Psoas muscle (tissue), 8 donors: ENCODE data around the gene KDM4D. TPM values are rescaled to one million over a fixed set of nuclear protein-coding genes. Genes with fewer than 3 reads are reported as not detected.
"Not testable (repeated sequence)": the region's sequence is repeated elsewhere in the genome, so short reads cannot be mapped to it uniquely, and the experiment has no call there.

ENCODE experiments used
- ATAC-seq, 4 donors: fragments of 200-7000 bp; cut with Tn5 transposase; one replicate each; pipeline ENCODE4 v1.9.1; 2020; ENCODE audit warnings: moderate library complexity in 3 of 4, mild to moderate bottlenecking in 2 of 4
- DNase-seq, 2 donors: peaks; one replicate each; pipeline ENCODE4 v3.0.0-alpha.2; 2020
- H3K27ac ChIP-seq: fragments of 200-600 bp; one replicate; pipeline ENCODE4 v1.8.0; 2022
- H3K27me3 ChIP-seq, 3 donors: fragments of 200-600 bp in 1 of 3; one replicate each; pipeline versions ENCODE4 v1.6.1 to v1.8.0; 2013 to 2022; ENCODE audit warnings: low read length in 2 of 3, mild to moderate bottlenecking in 2 of 3, moderate library complexity in 1 of 3; ENCODE audit not compliant: insufficient read depth in 3 of 3
- H3K36me3 ChIP-seq, 2 donors: fragments of 200-600 bp in 1 of 2; one replicate each; pipeline versions ENCODE4 v1.6.1 to v1.8.0; 2013 to 2022; ENCODE audit warnings: low read depth in 1 of 2, mild to moderate bottlenecking in 1 of 2, moderate library complexity in 1 of 2; ENCODE audit not compliant: insufficient read depth in 1 of 2
- H3K4me1 ChIP-seq: fragments of 200-600 bp; one replicate; pipeline ENCODE4 v1.8.0; 2022
- H3K4me3 ChIP-seq: fragments of 200-600 bp; one replicate; pipeline ENCODE4 v1.8.0; 2022; ENCODE audit warnings: mild to moderate bottlenecking
- H3K9me3 ChIP-seq: fragments of 200-600 bp; one replicate; pipeline ENCODE4 v1.8.0; 2022
- CTCF ChIP-seq: fragments of 200-600 bp; IDR thresholded peaks from one replicate; pipeline ENCODE4 v1.8.0; 2022; ENCODE audit warnings: antibody characterized with exemption
- WGBS, 3 donors: extraction: QIAGEN DNeasy Blood & Tissue Kit; methylation state at CpG; one replicate each; pipeline versions ENCODE4 v1.1.6 to v1.1.7; 2013; 5-methylcytosine and 5-hydroxymethylcytosine counted together
- intact Hi-C, 2 donors: fragments of 100-400 bp; cut with DNase I; formaldehyde crosslinking; loops; one replicate each; pipeline versions ENCODE4 v1.11.0 to v1.14.2; 2022
- polyA plus RNA-seq, 3 donors: library from polyadenylated mRNA; stranded (reverse); fragments of 200-250 nt; gene quantifications; one replicate each; pipeline ENCODE4 v1.2.3, GENCODE V29; 2013
- total RNA-seq, 4 donors: library from RNA; stranded (reverse); fragmentation: NEBNext Ultra II Directional in 2 of 4; extraction: Animal tissue kit (Norgen Biotek cat#: 25700) in 2 of 4; gene quantifications; one replicate each; pipeline versions ENCODE4 v1.2.1 to v1.2.4, GENCODE V29; 2021 to 2023
- donor health status: healthy with polysubstance abuse.
- donor health status: DM: no; HTN: no; CAD: no; lungs with moderate emphysema.
- donor health status: Bipolar disorder and iron deficiency.
- donor health status: healthy.
- donor health status: DM: yes; HTN: yes; CAD: no.
- donor health status: DM: no; HTN: no; CAD: no.
- donor health status: DM: no; HTN: no; CAD: no.
- donor health status: DM: yes; HTN: yes; CAD: no.

KDM4D gene
- total and polyA plus RNA-seq, 7 donors, result 0.15 to 0.91 (median 0.60) TPM

- no peaks in the 10 kb centered on the region for H3K36me3 ChIP-seq
- H3K27me3 ChIP-seq, result peaks cover 0 to 4% (median 0%) of the 10 kb centered on the region in 3 donors
- H3K4me1 ChIP-seq, result no peaks in the 10 kb centered on the region
- no peak overlapping the region for H3K4me3 ChIP-seq
- no peak for DNase-seq
- ATAC-seq, result no peak
- no peaks in the 10 kb centered on the region for H3K9me3 ChIP-seq
- H3K27ac ChIP-seq, result no peak overlapping the region
- no peak for TF ChIP-seq CTCF
- WGBS, 3 donors, result 80 to 85% (median 84%) methylated on average over 2 of the region's 2 CpGs
- intact Hi-C loops, result no loop called here
Measured at GRCh38 chr11:95016139-95016538, 42.6 kb downstream of the KDM4D start.

DNA sequence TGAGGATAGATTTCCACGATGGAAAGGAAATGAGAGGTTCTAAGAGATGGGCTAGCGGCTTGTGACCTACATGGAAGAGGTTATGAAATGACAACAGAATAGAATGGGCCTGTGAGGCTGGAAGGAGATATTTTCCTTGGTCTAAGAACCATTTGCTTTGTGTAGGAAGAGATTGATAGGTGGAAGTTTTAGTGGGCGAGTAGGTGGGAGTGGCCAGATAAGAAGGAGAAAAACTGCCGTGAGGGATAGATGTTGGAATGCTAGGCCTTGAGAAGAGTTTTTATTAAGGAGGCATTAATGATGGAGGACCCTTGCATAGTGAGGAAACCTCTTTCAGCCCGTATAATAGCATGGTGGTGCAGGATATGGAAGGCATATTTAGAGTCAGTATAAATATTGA, 48.0 kb downstream of the KDM4D start:
- ATAC-seq, H3K27ac ChIP-seq, DNase-seq, H3K4me3 ChIP-seq, intact Hi-C loops, H3K4me1 ChIP-seq, H3K9me3 ChIP-seq, H3K36me3 ChIP-seq, H3K27me3 ChIP-seq: not testable (repeated sequence)
- WGBS, 3 donors, result 80 to 85% (median 81%) methylated on average over 5 of the region's 5 CpGs

- H3K27ac ChIP-seq, result no peak within 1 kb of the TSS
- no peaks in the 10 kb centered on the region for H3K27me3 ChIP-seq
- H3K9me3 ChIP-seq, result no peaks in the 10 kb centered on the region
- intact Hi-C loops, result no loop called here
- WGBS, 3 donors, result 89 to 97% (median 92%) methylated on average over 1 of the region's 1 CpG
- DNase-seq, result no peak
- ATAC-seq, result no peak
- no peak within 1 kb of the TSS for H3K4me3 ChIP-seq
- H3K4me1 ChIP-seq, result no peaks in the 10 kb centered on the region
- no peak for TF ChIP-seq CTCF
- H3K36me3 ChIP-seq, result no peaks in the 10 kb centered on the region
Measured at GRCh38 chr11:95024958-95025357, 51.4 kb downstream of the KDM4D start, which contains the start of gene KDM4E. Gene KDM4E (plus strand): TSS chr11:95025258. CDS start chr11:95025558, 300 bp downstream.

DNA sequence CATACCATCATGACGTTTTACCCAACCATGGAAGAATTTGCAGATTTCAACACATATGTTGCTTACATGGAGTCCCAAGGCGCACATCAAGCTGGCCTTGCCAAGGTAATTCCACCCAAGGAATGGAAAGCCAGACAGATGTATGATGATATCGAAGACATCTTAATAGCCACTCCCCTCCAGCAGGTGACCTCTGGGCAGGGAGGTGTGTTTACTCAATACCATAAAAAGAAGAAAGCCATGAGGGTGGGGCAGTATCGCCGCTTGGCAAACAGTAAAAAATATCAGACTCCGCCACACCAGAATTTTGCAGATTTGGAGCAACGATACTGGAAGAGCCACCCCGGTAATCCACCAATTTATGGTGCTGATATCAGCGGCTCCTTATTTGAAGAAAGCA, 52.1 kb downstream of the KDM4D start:
- H3K4me1 ChIP-seq, H3K4me3 ChIP-seq, ATAC-seq, DNase-seq, H3K9me3 ChIP-seq, H3K27me3 ChIP-seq, H3K27ac ChIP-seq, H3K36me3 ChIP-seq, intact Hi-C loops: not testable (repeated sequence)
- 88 to 91% (median 91%) methylated on average over 6 to 8 of the region's 9 CpGs for WGBS, 3 donors

DNA sequence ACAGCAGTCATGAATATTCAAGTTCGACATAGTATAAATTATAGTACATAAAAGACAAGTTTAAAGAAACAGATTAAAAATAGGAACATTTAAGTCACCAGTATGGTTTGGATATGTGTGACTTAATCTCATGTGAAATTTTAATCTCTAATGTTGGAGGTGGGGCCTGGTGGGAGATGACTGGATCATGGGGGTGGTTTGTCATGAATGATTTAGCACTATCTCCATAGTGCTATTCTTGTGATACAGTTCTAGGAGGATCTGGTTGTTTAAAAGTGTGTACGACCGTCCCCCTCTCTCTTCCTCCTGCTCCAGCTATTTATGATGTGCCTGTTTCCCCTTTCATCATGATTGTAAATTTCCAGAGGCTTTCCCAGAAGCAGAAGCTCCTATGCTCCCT, 54.8 kb downstream of the KDM4D start:
- Histone ChIP-seq H3K27me3 (no peaks in the 10 kb centered on the region), H3K4me1 (no peaks in the 10 kb centered on the region), H3K27ac (no peak overlapping the region), H3K36me3 (no peaks in the 10 kb centered on the region), H3K4me3 (no peak overlapping the region), H3K9me3 (no peaks in the 10 kb centered on the region)
- DNase-seq, result no peak
- TF ChIP-seq CTCF, result no peak
- intact Hi-C loops, result no loop called here
- ATAC-seq, result no peak
- 65 to 71% (median 70%) methylated on average over 3 of the region's 3 CpGs for WGBS, 3 donors

DNA sequence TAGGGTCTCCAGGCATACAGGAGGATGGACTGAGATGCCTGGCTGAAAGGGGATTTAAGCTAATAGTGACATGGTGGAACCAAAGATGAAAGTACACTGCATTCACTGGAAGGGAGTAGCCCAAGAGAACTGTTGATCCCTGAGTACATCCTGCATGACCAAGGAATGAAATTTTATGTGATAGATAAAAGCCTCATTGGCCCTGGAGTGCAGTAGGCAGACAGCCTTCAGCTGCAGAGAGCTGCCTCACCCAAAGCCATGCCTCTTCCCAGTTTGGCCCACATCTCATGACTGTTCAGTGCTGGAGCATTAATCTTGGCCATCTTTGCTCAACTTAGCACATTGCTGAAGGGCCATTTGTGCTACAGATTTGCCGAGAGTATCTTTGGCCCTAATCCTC, 59.5 kb downstream of the KDM4D start:
- WGBS, 3 donors, result 68 to 77% (median 74%) methylated on average over 1 of the region's 1 CpG
- intact Hi-C loops, result no loop called here
- no peak for TF ChIP-seq CTCF
- Histone ChIP-seq H3K9me3 (no peaks in the 10 kb centered on the region), H3K4me3 (no peak overlapping the region), H3K27ac (no peak overlapping the region), H3K36me3 (no peaks in the 10 kb centered on the region), H3K4me1 (no peaks in the 10 kb centered on the region), H3K27me3 (peaks cover 0 to 7% (median 4%) of the 10 kb centered on the region in 3 donors)
- DNase-seq (no peak), ATAC-seq (no peak)
